ENCODE measurements around the gene IL1A. TPM values are rescaled to one million over a fixed set of nuclear protein-coding genes. Genes with fewer than 3 reads are reported as not detected.

Gene IL1A
- total RNA-seq, 2 experiments from 2014 or later: not detected

GRCh38 chr2:112737542-112738232 is 46.6 kb downstream of the IL1A start:
- Mint-ChIP-seq H3K4me3 (no peak overlapping the region), H3K4me1 (ENCODE audit: low read depth) (no peaks in the 10 kb centered on the region), H3K36me3 (ENCODE audit: low read depth) (no peaks in the 10 kb centered on the region), H3K9me3 (no peaks in the 10 kb centered on the region), H3K27me3 (no peaks in the 10 kb centered on the region), H3K27ac (no peak overlapping the region)
- Histone ChIP-seq H3K27ac (ENCODE audit: low read depth in 1 of 2, low read length in 2 of 2) (no peak overlapping the region), H3K27me3 (ENCODE audit: control insufficient read depth in 1 of 2, insufficient read depth in 2 of 2, low read length in 2 of 2) (no peaks in the 10 kb centered on the region), H3K4me3 (ENCODE audit: low read length) (no peak overlapping the region), H3K4me1 (ENCODE audit: insufficient read depth, low read length) (no peaks in the 10 kb centered on the region), H3K36me3 (ENCODE audit: insufficient read depth, low read length) (no peaks in the 10 kb centered on the region), H3K9me3 (ENCODE audit: control insufficient read depth in 1 of 2, insufficient read depth in 1 of 2, low read length in 2 of 2) (no peaks in the 10 kb centered on the region)
- intact Hi-C loops (cut with DNase I, micrococcal nuclease): no loop called here
- POLR2A ChIA-PET: no interaction called here
- no peak for ATAC-seq (ENCODE audit: poor library complexity)
- CTCF ChIA-PET: interaction anchor here (1.2 to 1.6 kb wide), 3 partner anchors 12 to 138 kb away, joined by 3 to 7 read pairs (median 4); no protein-coding TSS in a partner anchor
- no peak for TF ChIP-seq CTCF (IDR thresholded peaks at IDR 0.05)
- DNase-seq: no peak

DNA sequence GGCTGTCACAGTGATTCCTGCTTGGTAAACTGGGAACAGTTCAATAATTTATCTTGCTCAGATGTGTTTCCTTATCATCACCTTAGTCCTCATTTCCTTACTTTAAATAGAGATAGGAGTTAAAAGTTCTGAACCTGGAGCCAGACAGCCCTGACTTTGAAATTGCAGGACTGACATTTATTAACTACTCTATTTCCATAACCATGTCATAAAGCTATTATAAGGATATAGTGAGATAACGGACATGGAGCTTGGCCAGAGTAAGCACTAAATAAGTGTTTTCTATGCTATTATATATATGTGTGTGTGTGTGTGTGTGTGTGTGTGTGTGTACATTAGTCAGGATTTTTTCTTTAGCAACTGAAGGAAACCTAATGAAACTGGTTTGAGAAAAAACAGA is 50.4 kb downstream of the IL1A start:
- TF ChIP-seq CTCF (IDR thresholded peaks at IDR 0.05): no peak
- no peak overlapping the region for H3K27ac Mint-ChIP-seq
- H3K36me3 ChIP-seq (ENCODE audit: insufficient read depth, low read length): no peaks in the 10 kb centered on the region
- H3K4me1 ChIP-seq (ENCODE audit: insufficient read depth, low read length): no peaks in the 10 kb centered on the region
- H3K9me3 Mint-ChIP-seq: no peaks in the 10 kb centered on the region
- POLR2A ChIA-PET: no interaction called here
- no peaks in the 10 kb centered on the region for H3K27me3 Mint-ChIP-seq
- H3K4me3 ChIP-seq (ENCODE audit: low read length): no peak overlapping the region
- no peak overlapping the region for H3K4me3 Mint-ChIP-seq
- intact Hi-C loops (cut with DNase I, micrococcal nuclease): no loop called here
- no peak overlapping the region for H3K27ac ChIP-seq (ENCODE audit: low read depth in 1 of 2, low read length in 2 of 2)
- CTCF ChIA-PET: interaction anchor here (0.8 kb wide), 1 partner anchor 134 kb away, joined by 4 read pairs; no protein-coding TSS in a partner anchor
- no peaks in the 10 kb centered on the region for H3K4me1 Mint-ChIP-seq (ENCODE audit: low read depth)
- H3K36me3 Mint-ChIP-seq (ENCODE audit: low read depth): no peaks in the 10 kb centered on the region
- no peaks in the 10 kb centered on the region for H3K9me3 ChIP-seq (ENCODE audit: control insufficient read depth in 1 of 2, insufficient read depth in 1 of 2, low read length in 2 of 2)
- no peaks in the 10 kb centered on the region for H3K27me3 ChIP-seq (ENCODE audit: control insufficient read depth in 1 of 2, insufficient read depth in 2 of 2, low read length in 2 of 2)
- DNase-seq (no peak), ATAC-seq (ENCODE audit: poor library complexity) (no peak)

- no peak overlapping the region for H3K27ac ChIP-seq (ENCODE audit: low read depth in 1 of 2, low read length in 2 of 2)
- no peak overlapping the region for H3K4me3 ChIP-seq (ENCODE audit: low read length)
- Mint-ChIP-seq H3K36me3 (ENCODE audit: low read depth) (no peaks in the 10 kb centered on the region), H3K4me1 (ENCODE audit: low read depth) (no peaks in the 10 kb centered on the region), H3K27ac (no peak overlapping the region), H3K9me3 (no peaks in the 10 kb centered on the region), H3K27me3 (no peaks in the 10 kb centered on the region), H3K4me3 (no peak overlapping the region)
- no peaks in the 10 kb centered on the region for H3K4me1 ChIP-seq (ENCODE audit: insufficient read depth, low read length)
- intact Hi-C loops (cut with DNase I, micrococcal nuclease): no loop called here
- no peaks in the 10 kb centered on the region for H3K9me3 ChIP-seq (ENCODE audit: control insufficient read depth in 1 of 2, insufficient read depth in 1 of 2, low read length in 2 of 2)
- CTCF ChIA-PET: no interaction called here
- no peak for ATAC-seq (ENCODE audit: poor library complexity)
- no peaks in the 10 kb centered on the region for H3K27me3 ChIP-seq (ENCODE audit: control insufficient read depth in 1 of 2, insufficient read depth in 2 of 2, low read length in 2 of 2)
- DNase-seq: no peak
- no peak for TF ChIP-seq CTCF (IDR thresholded peaks at IDR 0.05)
- no peaks in the 10 kb centered on the region for H3K36me3 ChIP-seq (ENCODE audit: insufficient read depth, low read length)
- POLR2A ChIA-PET: no interaction called here
These were observed 50.8 kb downstream of the IL1A start for GRCh38 chr2:112733456-112733855.
